T-cell (primary cell): ENCODE data around the gene ASB9. TPM values are rescaled to one million over a fixed set of nuclear protein-coding genes. Genes with fewer than 3 reads are reported as not detected.
"Not testable (repeated sequence)": the region's sequence is repeated elsewhere in the genome, so short reads cannot be mapped to it uniquely, and the experiment has no call there.

Experiments
- ATAC-seq, 4 experiments: fragments of 200-7000 bp in 3 of 4; fragments of 150-1000 bp in 1 of 4; cut with Tn5 transposase; replicated peaks in 1 of 4; 1 replicate in 3 of 4; 2 replicates in 1 of 4; pipeline ENCODE4 v1.10.0; 2021; ENCODE audit warnings: moderate library complexity in 3 of 4, mild to moderate bottlenecking in 2 of 4, moderate number of reproducible peaks in 1 of 4
- CTCF ChIA-PET, 2 donors: fragments of 300-600 bp; sonication (Branson Sonifier 250); formaldehyde crosslinking; loops; one replicate each; lab custom pipeline; 2022; ENCODE audit warnings: antibody characterized with exemption in 2 of 2; lab: Charles Lee
- POLR2A ChIA-PET, 2 donors: fragments of 300-600 bp; sonication (Branson Sonifier 250); formaldehyde crosslinking; loops; one replicate each; lab custom pipeline; 2022; ENCODE audit warnings: antibody characterized with exemption in 2 of 2; lab: Charles Lee
- DNase-seq, 35 experiments: peaks; one replicate each; pipeline versions ENCODE4 v3.0.0 to v3.0.0-alpha.2; 2013 to 2023
- H3K27ac ChIP-seq: one replicate; pipeline ENCODE4 v1.5.1; 2013; ENCODE audit warnings: low read length
- H3K27me3 ChIP-seq, 2 experiments: replicated peaks in 1 of 2; 1 replicate in 1 of 2; 2 replicates in 1 of 2; pipeline versions ENCODE4 v1.6.1 to v1.7.0; 2013; ENCODE audit warnings: low read length in 1 of 2, mixed read lengths in 1 of 2; ENCODE audit not compliant: control insufficient read depth in 2 of 2, insufficient read depth in 2 of 2; ENCODE audit errors: extremely low read depth in 1 of 2
- H3K36me3 ChIP-seq, 2 donors: 1 replicate in 1 of 2; 2 replicates in 1 of 2; pipeline versions ENCODE4 v1.6.1 to v1.7.0; 2013; ENCODE audit warnings: low read length in 1 of 2; ENCODE audit not compliant: control insufficient read depth in 2 of 2, insufficient read depth in 1 of 2; ENCODE audit errors: extremely low read depth in 1 of 2
- H3K4me1 ChIP-seq, 2 experiments: 1 replicate in 1 of 2; 2 replicates in 1 of 2; pipeline versions ENCODE4 v1.6.1 to v1.7.0; 2013; ENCODE audit warnings: low read length in 2 of 2, mixed read lengths in 1 of 2; ENCODE audit not compliant: insufficient read depth in 2 of 2, control insufficient read depth in 1 of 2; ENCODE audit errors: extremely low read depth in 1 of 2
- H3K4me3 ChIP-seq, 2 donors: 1 replicate in 1 of 2; 2 replicates in 1 of 2; pipeline versions ENCODE4 v1.5.1 to v1.7.0; 2013; ENCODE audit warnings: mild to moderate bottlenecking in 2 of 2, low read length in 1 of 2, moderate library complexity in 1 of 2; ENCODE audit not compliant: control insufficient read depth in 1 of 2; ENCODE audit errors: extremely low read depth in 1 of 2
- H3K9me3 ChIP-seq: 2 replicates; pipeline ENCODE4 v1.7.0; 2013
- H3K27ac Mint-ChIP-seq, 2 donors: one replicate each; pipeline ENCODE4 v1.8.0; 2020 to 2021; ENCODE audit warnings: mild to moderate bottlenecking in 2 of 2, mixed read lengths in 2 of 2
- H3K27me3 Mint-ChIP-seq, 2 donors: one replicate each; pipeline ENCODE4 v1.8.0; 2021 to 2022; ENCODE audit warnings: mixed read lengths in 2 of 2
- H3K36me3 Mint-ChIP-seq: one replicate; pipeline ENCODE4 v1.8.0; 2021; ENCODE audit warnings: mixed read lengths
- H3K4me1 Mint-ChIP-seq, 3 donors: one replicate each; pipeline ENCODE4 v1.8.0; 2020 to 2022; ENCODE audit warnings: mixed read lengths in 3 of 3, mild to moderate bottlenecking in 1 of 3
- H3K4me3 Mint-ChIP-seq, 3 donors: one replicate each; pipeline ENCODE4 v1.8.0; 2020 to 2022; ENCODE audit warnings: mild to moderate bottlenecking in 3 of 3, mixed read lengths in 3 of 3, moderate library complexity in 3 of 3
- H3K9me3 Mint-ChIP-seq, 3 donors: one replicate each; pipeline ENCODE4 v1.8.0; 2020 to 2022; ENCODE audit warnings: mixed read lengths in 3 of 3
- WGBS: methylation state at CpG from one replicate; pipeline ENCODE4 v1.1.5; 2013; ENCODE audit warnings: missing lambda C conversion rate; ENCODE audit not compliant: insufficient coverage; 5-methylcytosine and 5-hydroxymethylcytosine counted together
- total RNA-seq, 35 experiments: library from RNA in 6 of 35; stranded (reverse) in 6 of 35; fragments of 120-200 nt in 1 of 35; gene quantifications; one replicate each; pipeline versions ENCODE4 v1.2.1 to v1.2.4 and lab custom pipeline; 2013 to 2026

Gene ASB9
- total RNA-seq, 5 donors from 2014 or later (not counting 1 experiment from before 2014, with no cell fraction given) = 0.23 to 1.3 (median 0.46) TPM; not detected in 1

- H3K36me3 ChIP-seq = no peaks in the 10 kb centered on the region
- 0% methylated on average over 1 of the region's 4 CpGs for WGBS
- no peak overlapping the region for H3K4me3 ChIP-seq
- Mint-ChIP-seq H3K9me3 (peaks cover 0 to 4% (median 0%) of the 10 kb centered on the region in 3 donors), H3K4me3 (peak overlapping the region in 1 of 3 donors; percentile 15), H3K27me3 (peaks cover 0 to 5% of the 10 kb centered on the region in 2 donors), H3K4me1 (peaks cover 30 to 48% (median 31%) of the 10 kb centered on the region in 3 donors), H3K27ac (peak overlapping the region; percentile 36 to 92), H3K36me3 (no peaks in the 10 kb centered on the region)
- peaks cover 0 to 7% of the 10 kb centered on the region in 2 experiments for H3K4me1 ChIP-seq
- ATAC-seq (peak; percentile 35 to 72 (median 43)), DNase-seq (no peak)
- no peaks in the 10 kb centered on the region for H3K27me3 ChIP-seq
- ChIA-PET POLR2A (no interaction called here), CTCF (interaction anchor here in 1 of 2 donors (0.6 kb wide), 1 partner anchor 1264 kb away, joined by 9 read pairs; no protein-coding TSS in a partner anchor)
- H3K27ac ChIP-seq = peak overlapping the region; percentile 49
- no peaks in the 10 kb centered on the region for H3K9me3 ChIP-seq
These were observed 65.6 kb downstream of the ASB9 start for GRCh38 chrX:15204130-15204751.

DNA sequence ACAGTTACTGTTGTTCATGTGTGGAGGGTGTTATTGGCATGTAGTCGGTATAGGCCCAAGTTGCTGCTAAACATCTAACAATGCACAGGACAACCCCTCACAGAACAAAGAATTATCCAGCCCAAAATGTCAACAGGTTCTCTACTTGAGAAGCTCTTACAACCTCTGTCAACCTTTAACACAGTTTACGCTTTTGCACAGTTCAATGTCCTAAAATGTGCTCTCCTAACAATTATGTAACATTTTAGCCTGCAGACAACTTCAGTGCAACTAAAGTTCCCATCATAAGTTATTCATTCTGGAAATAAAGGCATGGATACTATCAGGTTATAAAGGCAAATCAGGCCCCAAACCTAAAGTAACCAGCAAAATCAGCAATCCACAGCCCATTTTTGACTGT is 66.2 kb downstream of the ASB9 start:
- Histone ChIP-seq H3K27me3 (no peaks in the 10 kb centered on the region), H3K4me1 (peaks cover 0 to 7% of the 10 kb centered on the region in 2 experiments), H3K4me3 (no peak overlapping the region), H3K9me3 (no peaks in the 10 kb centered on the region), H3K27ac (peak overlapping the region; percentile 49), H3K36me3 (no peaks in the 10 kb centered on the region)
- Mint-ChIP-seq H3K27ac (peak overlapping the region; percentile 36 to 92), H3K27me3 (peaks cover 0 to 5% of the 10 kb centered on the region in 2 donors), H3K36me3 (no peaks in the 10 kb centered on the region), H3K9me3 (peaks cover 0 to 4% (median 0%) of the 10 kb centered on the region in 3 donors), H3K4me3 (peak overlapping the region in 1 of 3 donors; percentile 15), H3K4me1 (peaks cover 30 to 48% (median 31%) of the 10 kb centered on the region in 3 donors)
- no peak for ATAC-seq
- ChIA-PET CTCF (no interaction called here), POLR2A (no interaction called here)
- DNase-seq = no peak
- WGBS = no CpG with 5 or more reads among the region's 2 CpGs

- H3K4me3 Mint-ChIP-seq = no peak overlapping the region
- H3K27me3 ChIP-seq = no peaks in the 10 kb centered on the region
- H3K27me3 Mint-ChIP-seq = peaks cover 0 to 9% of the 10 kb centered on the region in 2 donors
- peak overlapping the region; percentile 49 for H3K27ac ChIP-seq
- H3K9me3 Mint-ChIP-seq = peaks cover 0 to 4% (median 0%) of the 10 kb centered on the region in 3 donors
- ATAC-seq (no peak), DNase-seq (no peak)
- ChIA-PET POLR2A (no interaction called here), CTCF (interaction anchor here in 1 of 2 donors (0.5 kb wide), 2 partner anchors 167 to 1281 kb away, joined by 3 read pairs; no protein-coding TSS in a partner anchor)
- peak overlapping the region; percentile 36 to 92 for H3K27ac Mint-ChIP-seq
- peaks cover 0 to 7% of the 10 kb centered on the region in 2 experiments for H3K4me1 ChIP-seq
- H3K36me3 ChIP-seq = no peaks in the 10 kb centered on the region
- H3K4me3 ChIP-seq = no peak overlapping the region
- no peaks in the 10 kb centered on the region for H3K36me3 Mint-ChIP-seq
- no CpG with 5 or more reads among the region's 2 CpGs for WGBS
- H3K4me1 Mint-ChIP-seq = peaks cover 28 to 44% (median 30%) of the 10 kb centered on the region in 3 donors
- H3K9me3 ChIP-seq = no peaks in the 10 kb centered on the region
These were observed 67.3 kb downstream of the ASB9 start for GRCh38 chrX:15202454-15203177.

GRCh38 chrX:15200871-15201270 is 69.0 kb downstream of the ASB9 start:
- H3K9me3 Mint-ChIP-seq = peaks cover 0 to 4% (median 0%) of the 10 kb centered on the region in 3 donors
- WGBS = no CpG with 5 or more reads among the region's 2 CpGs

DNA sequence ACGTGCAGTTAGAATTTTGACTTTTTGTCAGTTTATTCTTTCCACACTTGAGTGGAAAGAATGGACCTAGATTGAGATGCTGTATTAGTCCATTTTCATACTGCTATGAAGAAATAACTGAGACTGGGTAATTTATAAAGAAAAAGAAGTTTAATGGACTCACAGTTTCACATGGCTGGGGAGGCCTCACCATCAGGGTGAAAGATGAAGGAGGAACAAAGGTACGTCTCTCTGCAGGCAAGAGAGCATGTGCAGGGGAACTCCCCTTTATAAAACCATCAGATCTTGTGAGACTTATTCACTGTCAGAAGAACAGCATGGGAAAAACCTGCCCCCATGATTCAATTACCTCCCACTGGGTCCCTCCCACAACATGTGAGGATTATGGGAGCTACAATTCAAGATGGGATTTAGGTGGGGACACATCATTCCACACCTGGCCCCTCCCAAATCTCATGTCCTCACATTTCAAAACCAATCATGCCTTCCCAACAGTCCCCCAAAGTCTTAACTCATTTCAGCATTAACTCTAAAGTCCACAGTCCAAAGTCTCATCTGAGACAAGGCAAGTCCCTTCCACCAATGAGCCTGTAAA is 71.2 kb downstream of the ASB9 start:
- H3K9me3 ChIP-seq, H3K36me3 ChIP-seq, H3K27ac Mint-ChIP-seq, H3K4me3 ChIP-seq, CTCF ChIA-PET, H3K4me3 Mint-ChIP-seq, H3K9me3 Mint-ChIP-seq, ATAC-seq, DNase-seq, H3K27ac ChIP-seq, H3K36me3 Mint-ChIP-seq, H3K27me3 ChIP-seq, POLR2A ChIA-PET, H3K4me1 ChIP-seq: not testable (repeated sequence)
- H3K27me3 Mint-ChIP-seq = peaks cover 0 to 14% of the 10 kb centered on the region in 2 donors
- peaks cover 12 to 21% (median 16%) of the 10 kb centered on the region in 3 donors for H3K4me1 Mint-ChIP-seq
- no CpG with 5 or more reads among the region's 2 CpGs for WGBS

More at GRCh38 chrX:15200871-15201270, 69.0 kb downstream of the ASB9 start:
- H3K4me1 Mint-ChIP-seq = peaks cover 25 to 35% (median 30%) of the 10 kb centered on the region in 3 donors
- ChIA-PET CTCF (no interaction called here), POLR2A (no interaction called here)
- H3K27ac ChIP-seq = no peak overlapping the region
- H3K27ac Mint-ChIP-seq = no peak overlapping the region
- H3K27me3 Mint-ChIP-seq = peaks cover 0 to 11% of the 10 kb centered on the region in 2 donors
- no peaks in the 10 kb centered on the region for H3K27me3 ChIP-seq
- peaks cover 0 to 7% of the 10 kb centered on the region in 2 experiments for H3K4me1 ChIP-seq
- ATAC-seq (no peak), DNase-seq (no peak)
- no peaks in the 10 kb centered on the region for H3K36me3 ChIP-seq
- H3K4me3 ChIP-seq = no peak overlapping the region
- H3K4me3 Mint-ChIP-seq = no peak overlapping the region
- H3K36me3 Mint-ChIP-seq = no peaks in the 10 kb centered on the region
- H3K9me3 ChIP-seq = no peaks in the 10 kb centered on the region

GRCh38 chrX:15194146-15194545 is 75.7 kb downstream of the ASB9 start:
- Histone ChIP-seq H3K4me3 (no peak overlapping the region), H3K27me3 (no peaks in the 10 kb centered on the region), H3K27ac (no peak overlapping the region), H3K9me3 (no peaks in the 10 kb centered on the region), H3K36me3 (no peaks in the 10 kb centered on the region), H3K4me1 (no peaks in the 10 kb centered on the region)
- Mint-ChIP-seq H3K4me3 (no peak overlapping the region), H3K9me3 (no peaks in the 10 kb centered on the region), H3K27ac (no peak overlapping the region), H3K4me1 (no peaks in the 10 kb centered on the region), H3K36me3 (no peaks in the 10 kb centered on the region), H3K27me3 (peaks cover 0 to 12% of the 10 kb centered on the region in 2 donors)
- 100% methylated on average over 1 of the region's 3 CpGs for WGBS
- CTCF ChIA-PET = no interaction called here
- POLR2A ChIA-PET = no interaction called here
- ATAC-seq (no peak), DNase-seq (no peak)
